ENCODE measurements around the gene RUNX2.

The RUNX2 gene

DNA sequence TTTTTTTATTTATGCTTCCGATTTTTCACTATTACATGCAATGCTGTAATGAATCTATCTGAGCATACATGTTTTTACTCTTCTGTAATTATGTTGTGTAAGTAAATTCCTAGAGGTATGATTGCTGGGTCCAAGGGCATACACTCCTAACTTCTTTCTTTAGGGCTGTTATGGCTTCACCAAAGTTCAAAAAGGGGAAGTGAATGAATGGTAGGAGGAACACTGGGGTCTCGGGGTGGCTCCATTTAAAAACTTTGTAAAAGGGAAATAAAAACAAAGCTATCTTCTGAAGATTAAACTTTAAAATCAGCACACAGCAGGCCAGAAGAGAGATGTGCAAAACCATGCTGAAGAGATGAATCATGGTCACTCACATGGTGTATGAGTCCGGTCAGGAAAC is 338.7 kb downstream of the RUNX2 start:
- Histone ChIP-seq H3K27me3 (ENCODE audit: insufficient read depth, low read length) (no peaks in the 10 kb centered on the region), H3K9me3 (ENCODE audit: insufficient read depth, low read depth, low read length) (peaks cover 2% of the 10 kb centered on the region), H2AFZ (ENCODE audit: insufficient read depth, low read length, poor library complexity) (no peak overlapping the region), H3K23ac (ENCODE audit: low read length) (no peak overlapping the region), H3K79me2 (ENCODE audit: control insufficient read depth, insufficient read depth, low read length, poor library complexity) (no peaks in the 10 kb centered on the region), H3K36me3 (ENCODE audit: control insufficient read depth in 1 of 2, insufficient read depth in 2 of 2, low read length in 2 of 2) (no peaks in the 10 kb centered on the region), H3K4me3 (ENCODE audit: low read depth, low read length) (no peak overlapping the region), H4K8ac (ENCODE audit: low read depth, low read length) (no peak overlapping the region), H3K18ac (ENCODE audit: low read length) (no peak overlapping the region), H3K14ac (ENCODE audit: low read length) (no peak overlapping the region), H2AK5ac (ENCODE audit: low read length) (no peak overlapping the region), H3K4me1 (ENCODE audit: control insufficient read depth in 1 of 2, insufficient read depth in 2 of 2, low read length in 2 of 2) (peaks cover 0 to 6% of the 10 kb centered on the region in 2 experiments), H4K91ac (ENCODE audit: low read depth, low read length) (no peak overlapping the region), H3K27ac (ENCODE audit: low read depth, low read length) (no peak overlapping the region), H2BK5ac (ENCODE audit: low read depth, low read length, poor library complexity) (no peak overlapping the region), H3K4ac (ENCODE audit: low read depth, low read length) (no peak overlapping the region), H4K12ac (ENCODE audit: low read depth, low read length) (no peak overlapping the region), H3K4me2 (ENCODE audit: low read length) (no peak overlapping the region), H2BK12ac (ENCODE audit: low read length) (no peak overlapping the region), H2BK120ac (ENCODE audit: insufficient read depth, low read length, poor library complexity) (no peak overlapping the region), H3K79me1 (ENCODE audit: low read length) (no peaks in the 10 kb centered on the region), H3K9ac (ENCODE audit: low read length) (no peak overlapping the region)
- DNase-seq = no peak
- no CpG with 5 or more reads among the region's 3 CpGs for WGBS (ENCODE audit: extremely low coverage, insufficient coverage, insufficient read length)

DNA sequence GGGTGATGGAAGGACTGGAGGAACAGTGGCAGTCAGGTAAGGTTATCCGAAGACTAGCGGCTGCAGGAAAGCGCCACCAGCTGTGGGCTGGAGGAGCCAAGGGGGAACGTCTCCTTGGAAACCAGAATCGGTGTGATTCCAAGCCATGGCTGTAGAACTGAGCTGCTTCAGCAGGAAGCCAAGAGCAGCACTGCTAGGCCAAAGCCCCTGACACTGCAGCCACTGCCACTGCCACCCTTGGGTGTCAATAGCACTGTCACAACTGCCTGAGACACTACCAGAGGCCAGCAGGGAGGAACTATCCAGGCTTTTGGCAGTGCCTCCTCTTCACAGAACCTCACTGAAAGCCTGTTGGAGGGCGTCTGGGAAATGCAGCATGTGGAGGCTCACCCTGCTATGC is 339.2 kb downstream of the RUNX2 start:
- Histone ChIP-seq H2BK5ac (ENCODE audit: low read depth, low read length, poor library complexity) (no peak overlapping the region), H4K8ac (ENCODE audit: low read depth, low read length) (no peak overlapping the region), H3K79me2 (ENCODE audit: control insufficient read depth, insufficient read depth, low read length, poor library complexity) (no peaks in the 10 kb centered on the region), H3K4me2 (ENCODE audit: low read length) (no peak overlapping the region), H4K12ac (ENCODE audit: low read depth, low read length) (no peak overlapping the region), H3K9ac (ENCODE audit: low read length) (no peak overlapping the region), H3K4ac (ENCODE audit: low read depth, low read length) (no peak overlapping the region), H3K27me3 (ENCODE audit: insufficient read depth, low read length) (no peaks in the 10 kb centered on the region), H2AK5ac (ENCODE audit: low read length) (no peak overlapping the region), H3K4me3 (ENCODE audit: low read depth, low read length) (no peak overlapping the region), H2BK120ac (ENCODE audit: insufficient read depth, low read length, poor library complexity) (no peak overlapping the region), H3K4me1 (ENCODE audit: control insufficient read depth in 1 of 2, insufficient read depth in 2 of 2, low read length in 2 of 2) (peaks cover 0 to 6% of the 10 kb centered on the region in 2 experiments), H3K18ac (ENCODE audit: low read length) (no peak overlapping the region), H3K36me3 (ENCODE audit: control insufficient read depth in 1 of 2, insufficient read depth in 2 of 2, low read length in 2 of 2) (no peaks in the 10 kb centered on the region), H3K23ac (ENCODE audit: low read length) (no peak overlapping the region), H3K79me1 (ENCODE audit: low read length) (no peaks in the 10 kb centered on the region), H2BK12ac (ENCODE audit: low read length) (no peak overlapping the region), H3K27ac (ENCODE audit: low read depth, low read length) (no peak overlapping the region), H2AFZ (ENCODE audit: insufficient read depth, low read length, poor library complexity) (no peak overlapping the region), H4K91ac (ENCODE audit: low read depth, low read length) (no peak overlapping the region), H3K14ac (ENCODE audit: low read length) (no peak overlapping the region), H3K9me3 (ENCODE audit: insufficient read depth, low read depth, low read length) (peaks cover 2% of the 10 kb centered on the region)
- DNase-seq = no peak
- no CpG with 5 or more reads among the region's 6 CpGs for WGBS (ENCODE audit: extremely low coverage, insufficient coverage, insufficient read length)

DNA sequence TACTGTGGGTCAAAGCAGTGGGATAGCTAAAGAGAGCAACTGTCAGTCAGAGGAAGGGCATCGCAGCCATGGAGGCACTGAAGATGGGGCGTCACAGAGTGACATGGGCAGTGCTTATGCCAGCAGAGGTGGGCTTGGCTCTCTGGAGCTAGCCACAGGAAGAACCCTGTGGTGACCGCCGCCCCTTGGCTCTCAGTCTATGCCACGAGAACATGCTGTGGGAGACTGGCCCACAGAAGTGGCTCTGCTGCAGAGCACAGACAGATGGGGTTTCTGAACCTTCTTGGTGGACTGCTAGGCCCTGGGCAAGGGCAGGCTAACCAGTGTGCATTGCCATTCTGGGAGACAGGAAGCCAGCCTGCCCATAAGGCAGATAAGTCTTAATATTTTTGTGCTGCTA is 339.6 kb downstream of the RUNX2 start:
- Histone ChIP-seq H2AFZ (ENCODE audit: insufficient read depth, low read length, poor library complexity) (no peak overlapping the region), H3K79me1 (ENCODE audit: low read length) (no peaks in the 10 kb centered on the region), H4K8ac (ENCODE audit: low read depth, low read length) (no peak overlapping the region), H3K4me3 (ENCODE audit: low read depth, low read length) (no peak overlapping the region), H3K36me3 (ENCODE audit: control insufficient read depth in 1 of 2, insufficient read depth in 2 of 2, low read length in 2 of 2) (no peaks in the 10 kb centered on the region), H3K23ac (ENCODE audit: low read length) (no peak overlapping the region), H3K4ac (ENCODE audit: low read depth, low read length) (no peak overlapping the region), H4K12ac (ENCODE audit: low read depth, low read length) (no peak overlapping the region), H2AK5ac (ENCODE audit: low read length) (no peak overlapping the region), H3K27ac (ENCODE audit: low read depth, low read length) (no peak overlapping the region), H3K79me2 (ENCODE audit: control insufficient read depth, insufficient read depth, low read length, poor library complexity) (no peaks in the 10 kb centered on the region), H2BK5ac (ENCODE audit: low read depth, low read length, poor library complexity) (no peak overlapping the region), H3K4me1 (ENCODE audit: control insufficient read depth in 1 of 2, insufficient read depth in 2 of 2, low read length in 2 of 2) (peaks cover 0 to 6% of the 10 kb centered on the region in 2 experiments), H2BK120ac (ENCODE audit: insufficient read depth, low read length, poor library complexity) (no peak overlapping the region), H3K18ac (ENCODE audit: low read length) (no peak overlapping the region), H3K14ac (ENCODE audit: low read length) (no peak overlapping the region), H3K9me3 (ENCODE audit: insufficient read depth, low read depth, low read length) (peaks cover 2% of the 10 kb centered on the region), H3K4me2 (ENCODE audit: low read length) (no peak overlapping the region), H4K91ac (ENCODE audit: low read depth, low read length) (no peak overlapping the region), H3K9ac (ENCODE audit: low read length) (no peak overlapping the region), H2BK12ac (ENCODE audit: low read length) (no peak overlapping the region), H3K27me3 (ENCODE audit: insufficient read depth, low read length) (no peaks in the 10 kb centered on the region)
- no peak for DNase-seq
- WGBS (ENCODE audit: extremely low coverage, insufficient coverage, insufficient read length) = no CpG with 5 or more reads among the region's 5 CpGs

DNA sequence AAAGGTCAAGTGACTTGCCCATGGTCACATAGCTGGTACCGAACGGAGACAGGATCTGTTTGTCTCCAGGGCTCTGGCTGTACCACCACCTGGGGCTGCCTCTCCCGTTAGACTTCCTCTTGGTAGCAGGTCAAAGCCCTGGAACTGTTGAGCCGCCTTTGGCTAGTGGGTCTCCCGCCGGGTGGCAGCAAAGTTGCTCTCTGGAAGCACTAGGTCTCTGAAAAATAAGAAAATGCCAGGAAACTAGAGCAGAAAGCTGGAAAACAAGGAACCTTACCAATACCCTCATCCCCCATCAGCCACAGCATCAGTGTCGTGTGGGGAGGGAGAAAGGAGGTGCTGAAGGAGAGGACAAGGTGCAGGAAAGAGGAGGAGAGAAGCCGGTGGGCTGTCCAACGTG is 340.6 kb downstream of the RUNX2 start:
- no peak overlapping the region for H3K4me3 ChIP-seq (ENCODE audit: low read depth, low read length)
- no peaks in the 10 kb centered on the region for H3K79me2 ChIP-seq (ENCODE audit: control insufficient read depth, insufficient read depth, low read length, poor library complexity)
- no peak overlapping the region for H4K12ac ChIP-seq (ENCODE audit: low read depth, low read length)
- no peak overlapping the region for H4K8ac ChIP-seq (ENCODE audit: low read depth, low read length)
- no peak overlapping the region for H2AFZ ChIP-seq (ENCODE audit: insufficient read depth, low read length, poor library complexity)
- no peak overlapping the region for H3K23ac ChIP-seq (ENCODE audit: low read length)
- H3K36me3 ChIP-seq (ENCODE audit: control insufficient read depth in 1 of 2, insufficient read depth in 2 of 2, low read length in 2 of 2) = no peaks in the 10 kb centered on the region
- no peak for DNase-seq
- no peak overlapping the region for H3K27ac ChIP-seq (ENCODE audit: low read depth, low read length)
- no peaks in the 10 kb centered on the region for H3K79me1 ChIP-seq (ENCODE audit: low read length)
- peaks cover 0 to 3% of the 10 kb centered on the region in 2 experiments for H3K4me1 ChIP-seq (ENCODE audit: control insufficient read depth in 1 of 2, insufficient read depth in 2 of 2, low read length in 2 of 2)
- H2BK120ac ChIP-seq (ENCODE audit: insufficient read depth, low read length, poor library complexity) = no peak overlapping the region
- no peak overlapping the region for H2AK5ac ChIP-seq (ENCODE audit: low read length)
- H3K18ac ChIP-seq (ENCODE audit: low read length) = no peak overlapping the region
- H3K4ac ChIP-seq (ENCODE audit: low read depth, low read length) = no peak overlapping the region
- WGBS (ENCODE audit: extremely low coverage, insufficient coverage, insufficient read length) = no CpG with 5 or more reads among the region's 9 CpGs
- no peaks in the 10 kb centered on the region for H3K27me3 ChIP-seq (ENCODE audit: insufficient read depth, low read length)
- no peak overlapping the region for H3K9ac ChIP-seq (ENCODE audit: low read length)
- H3K14ac ChIP-seq (ENCODE audit: low read length) = no peak overlapping the region
- H2BK12ac ChIP-seq (ENCODE audit: low read length) = no peak overlapping the region
- H3K9me3 ChIP-seq (ENCODE audit: insufficient read depth, low read depth, low read length) = peaks cover 2% of the 10 kb centered on the region
- no peak overlapping the region for H4K91ac ChIP-seq (ENCODE audit: low read depth, low read length)
- H3K4me2 ChIP-seq (ENCODE audit: low read length) = no peak overlapping the region
- no peak overlapping the region for H2BK5ac ChIP-seq (ENCODE audit: low read depth, low read length, poor library complexity)

Data from trophoblast cell (in vitro differentiated cells and primary cell).